ENCODE data around the gene BMP8A. TPM values are rescaled to one million over a fixed set of nuclear protein-coding genes. Genes with fewer than 3 reads are reported as not detected.
A peak's percentile ranks its signal among the peaks of the same experiment; 100 is the strongest.
"Not testable (repeated sequence)": the region's sequence is repeated elsewhere in the genome, so short reads cannot be mapped to it uniquely, and the experiment has no call there.

BMP8A gene, protein sequence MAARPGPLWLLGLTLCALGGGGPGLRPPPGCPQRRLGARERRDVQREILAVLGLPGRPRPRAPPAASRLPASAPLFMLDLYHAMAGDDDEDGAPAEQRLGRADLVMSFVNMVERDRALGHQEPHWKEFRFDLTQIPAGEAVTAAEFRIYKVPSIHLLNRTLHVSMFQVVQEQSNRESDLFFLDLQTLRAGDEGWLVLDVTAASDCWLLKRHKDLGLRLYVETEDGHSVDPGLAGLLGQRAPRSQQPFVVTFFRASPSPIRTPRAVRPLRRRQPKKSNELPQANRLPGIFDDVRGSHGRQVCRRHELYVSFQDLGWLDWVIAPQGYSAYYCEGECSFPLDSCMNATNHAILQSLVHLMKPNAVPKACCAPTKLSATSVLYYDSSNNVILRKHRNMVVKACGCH
- under 1 TPM in 1 of 2 donors, not detected in 1; 0.30 TPM for total RNA-seq

DNA sequence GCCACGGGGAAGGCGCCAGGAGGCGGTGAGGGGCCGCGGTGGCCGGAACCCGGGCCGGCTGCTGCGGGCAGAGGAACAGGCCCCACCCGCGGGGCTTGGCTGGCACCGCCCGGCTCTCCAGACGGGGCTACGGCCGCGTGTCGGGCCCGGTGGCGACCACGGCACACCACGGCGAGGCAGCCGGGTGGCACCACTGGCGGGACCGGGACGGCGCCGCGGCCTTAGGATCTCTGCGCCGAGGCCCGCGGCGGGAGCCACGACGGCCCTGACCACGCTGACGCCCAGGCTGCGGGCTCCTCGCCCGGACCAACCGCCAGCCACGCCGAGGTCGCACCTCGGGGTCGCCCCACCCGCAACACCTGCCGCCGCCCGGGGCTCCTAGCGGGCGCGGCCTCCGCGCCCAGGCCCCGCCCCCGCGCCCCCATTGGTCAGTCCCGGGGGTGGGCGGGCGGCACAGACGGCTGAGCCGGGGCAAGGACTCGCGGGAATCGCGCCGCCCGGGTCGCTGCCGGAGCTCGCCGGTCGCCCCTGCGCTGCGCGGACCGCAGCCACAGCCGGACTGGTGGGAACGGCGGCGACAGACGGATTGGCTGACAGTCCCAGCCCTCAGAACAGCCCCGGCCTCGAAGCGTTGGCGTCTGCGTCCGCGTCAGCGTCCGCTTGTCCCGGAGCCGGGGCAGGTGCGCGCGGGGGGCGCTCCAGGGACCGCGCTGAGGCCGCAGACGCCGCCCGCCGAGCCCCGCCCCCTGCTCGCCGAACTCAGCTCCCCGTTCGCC is at the start of gene BMP8A:
Gene BMP8A, plus strand, starts transcription at position 491 of the 776 bp plus-strand sequence. CDS start 356 bp downstream, outside the sequence.
- ATAC-seq (replicated peaks), result peak; percentile 90
- Mint-ChIP-seq H3K9me3 (no peaks in the 10 kb centered on the region), H3K27me3 (peaks cover 12% of the 10 kb centered on the region), H3K4me3 (peak within 1 kb of the TSS; percentile 56), H3K36me3 (ENCODE audit: low read depth) (peaks cover 9% of the 10 kb centered on the region), H3K27ac (no peak within 1 kb of the TSS), H3K4me1 (peaks cover 4% of the 10 kb centered on the region)

DNA sequence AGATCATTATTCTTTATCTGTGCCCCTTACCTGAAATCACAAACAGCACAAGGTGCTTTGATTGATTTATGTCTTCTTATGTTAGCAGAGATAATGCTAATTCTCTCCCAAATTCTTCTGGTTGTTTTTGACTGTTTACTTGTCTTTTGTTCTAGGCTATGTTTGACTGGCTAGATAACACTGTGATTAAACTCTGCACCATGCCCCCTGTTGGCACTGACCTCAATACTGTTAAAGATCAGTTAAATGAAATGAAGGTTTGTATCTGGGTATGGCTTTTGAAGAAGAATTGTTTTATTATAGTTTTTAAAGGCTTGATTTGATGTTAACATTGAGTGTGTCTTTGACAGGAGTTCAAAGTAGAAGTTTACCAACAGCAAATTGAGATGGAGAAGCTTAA is 49.6 kb upstream of the BMP8A start:
- no peaks in the 10 kb centered on the region for H3K4me1 Mint-ChIP-seq
- no peak overlapping the region for H3K27ac Mint-ChIP-seq
- H3K9me3 Mint-ChIP-seq, result no peaks in the 10 kb centered on the region
- no peak for ATAC-seq (replicated peaks)
- no peak overlapping the region for H3K4me3 Mint-ChIP-seq
- H3K27me3 Mint-ChIP-seq, result no peaks in the 10 kb centered on the region
- peaks cover 97% of the 10 kb centered on the region for H3K36me3 Mint-ChIP-seq (ENCODE audit: low read depth)

- Mint-ChIP-seq H3K27ac (no peak overlapping the region), H3K4me3 (no peak overlapping the region), H3K36me3 (ENCODE audit: low read depth) (peaks cover 97% of the 10 kb centered on the region), H3K27me3 (no peaks in the 10 kb centered on the region), H3K9me3 (no peaks in the 10 kb centered on the region), H3K4me1 (no peaks in the 10 kb centered on the region)
- ATAC-seq (replicated peaks), result no peak
These were observed 45.9 kb upstream of the BMP8A start for GRCh38 chr1:39445573-39445972.

DNA sequence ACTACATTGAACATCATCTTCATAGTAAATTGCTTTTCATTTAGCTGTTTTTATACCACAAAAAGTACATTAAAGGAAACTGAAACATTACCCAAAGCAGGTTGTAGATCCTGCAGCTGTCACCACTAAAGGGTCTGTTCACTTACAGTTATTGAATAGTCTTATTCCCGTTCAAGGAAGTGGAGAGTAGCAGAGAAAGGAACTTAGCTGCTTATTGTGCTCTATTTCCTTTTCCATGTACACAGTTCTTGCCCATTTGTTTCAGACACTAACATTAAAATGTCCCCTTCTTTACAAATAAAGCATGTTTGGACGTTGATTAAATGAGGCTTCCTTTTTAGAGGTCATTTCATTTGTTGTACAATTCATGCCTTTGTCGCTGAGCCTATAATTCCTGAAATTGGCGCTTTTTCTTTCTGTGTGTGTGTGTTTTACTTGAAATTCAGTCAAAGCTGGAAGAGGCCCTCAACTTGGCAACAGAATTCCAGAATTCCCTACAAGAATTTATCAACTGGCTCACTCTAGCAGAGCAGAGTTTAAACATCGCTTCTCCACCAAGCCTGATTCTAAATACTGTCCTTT is 44.4 kb upstream of the BMP8A start:
- H3K4me3 Mint-ChIP-seq, result no peak overlapping the region
- no peaks in the 10 kb centered on the region for H3K9me3 Mint-ChIP-seq
- no peak for ATAC-seq (replicated peaks)
- peaks cover 97% of the 10 kb centered on the region for H3K36me3 Mint-ChIP-seq (ENCODE audit: low read depth)
- H3K27ac Mint-ChIP-seq, result no peak overlapping the region
- no peaks in the 10 kb centered on the region for H3K4me1 Mint-ChIP-seq
- no peaks in the 10 kb centered on the region for H3K27me3 Mint-ChIP-seq

DNA sequence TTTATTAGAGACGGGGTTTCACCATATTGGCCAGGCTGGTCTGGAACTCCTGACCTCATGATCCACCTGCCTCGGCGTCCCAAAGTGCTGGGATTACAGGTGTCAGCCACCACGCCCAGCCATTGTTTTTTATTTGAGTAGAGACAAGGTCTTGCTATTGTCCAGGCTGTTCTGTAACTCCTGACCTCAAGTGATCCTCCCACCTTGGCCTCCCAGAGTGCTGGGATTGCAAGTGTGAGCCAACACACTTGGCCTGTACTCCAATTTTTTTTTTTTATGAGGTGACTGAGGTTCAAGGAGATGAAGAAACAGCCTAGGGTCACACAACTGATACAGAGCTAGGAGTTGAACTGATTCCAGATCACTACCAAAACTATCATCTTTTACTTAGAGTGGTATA is 41.4 kb upstream of the BMP8A start:
- not testable (repeated sequence) for H3K4me1 Mint-ChIP-seq; H3K4me3 Mint-ChIP-seq; H3K9me3 Mint-ChIP-seq; H3K27me3 Mint-ChIP-seq; ATAC-seq (replicated peaks); H3K27ac Mint-ChIP-seq
- H3K36me3 Mint-ChIP-seq (ENCODE audit: low read depth), result peaks cover 99% of the 10 kb centered on the region

- no peaks in the 10 kb centered on the region for H3K9me3 Mint-ChIP-seq
- H3K27me3 Mint-ChIP-seq, result no peaks in the 10 kb centered on the region
- peaks cover 99% of the 10 kb centered on the region for H3K36me3 Mint-ChIP-seq (ENCODE audit: low read depth)
- H3K4me1 Mint-ChIP-seq, result no peaks in the 10 kb centered on the region
- no peak overlapping the region for H3K27ac Mint-ChIP-seq
- H3K4me3 Mint-ChIP-seq, result no peak overlapping the region
- no peak for ATAC-seq (replicated peaks)
These were observed 40.4 kb upstream of the BMP8A start for GRCh38 chr1:39450956-39451606.

DNA sequence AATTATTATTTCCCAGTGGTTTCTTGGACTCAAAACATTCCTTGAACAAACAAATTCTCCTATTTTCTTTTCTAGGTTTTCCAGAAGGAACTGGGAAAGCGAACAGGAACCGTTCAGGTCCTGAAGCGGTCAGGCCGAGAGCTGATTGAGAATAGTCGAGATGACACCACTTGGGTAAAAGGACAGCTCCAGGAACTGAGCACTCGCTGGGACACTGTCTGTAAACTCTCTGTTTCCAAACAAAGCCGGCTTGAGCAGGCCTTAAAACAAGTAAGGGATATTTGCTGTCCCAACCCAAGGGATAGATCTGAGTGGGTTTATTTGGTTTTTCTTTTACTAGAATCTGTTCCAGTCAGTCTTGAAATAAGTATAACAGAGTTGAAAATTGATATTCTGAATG is 39.4 kb upstream of the BMP8A start:
- Mint-ChIP-seq H3K36me3 (ENCODE audit: low read depth) (peaks cover 100% of the 10 kb centered on the region), H3K27me3 (no peaks in the 10 kb centered on the region), H3K4me1 (peaks cover 7% of the 10 kb centered on the region), H3K4me3 (no peak overlapping the region), H3K27ac (no peak overlapping the region), H3K9me3 (no peaks in the 10 kb centered on the region)
- no peak for ATAC-seq (replicated peaks)

DNA sequence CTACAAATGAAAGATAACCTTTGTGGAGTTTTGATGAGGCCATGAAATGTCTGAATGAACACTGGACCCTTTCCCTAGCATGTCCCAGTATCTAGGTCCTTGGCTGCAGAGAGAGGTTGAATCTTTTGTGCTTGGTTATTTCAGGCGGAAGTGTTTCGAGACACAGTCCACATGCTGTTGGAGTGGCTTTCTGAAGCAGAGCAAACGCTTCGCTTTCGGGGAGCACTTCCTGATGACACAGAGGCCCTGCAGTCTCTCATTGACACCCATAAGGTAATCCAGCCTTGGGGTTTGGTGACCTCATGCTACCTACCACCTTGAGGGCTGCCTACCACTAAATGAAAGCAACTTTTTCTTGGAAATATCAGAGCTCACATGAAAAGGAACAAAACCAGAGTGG is 38.9 kb upstream of the BMP8A start:
- H3K4me1 Mint-ChIP-seq, result peaks cover 7% of the 10 kb centered on the region
- no peak overlapping the region for H3K4me3 Mint-ChIP-seq
- H3K27ac Mint-ChIP-seq, result no peak overlapping the region
- peaks cover 100% of the 10 kb centered on the region for H3K36me3 Mint-ChIP-seq (ENCODE audit: low read depth)
- no peaks in the 10 kb centered on the region for H3K9me3 Mint-ChIP-seq
- no peak for ATAC-seq (replicated peaks)
- H3K27me3 Mint-ChIP-seq, result no peaks in the 10 kb centered on the region

DNA sequence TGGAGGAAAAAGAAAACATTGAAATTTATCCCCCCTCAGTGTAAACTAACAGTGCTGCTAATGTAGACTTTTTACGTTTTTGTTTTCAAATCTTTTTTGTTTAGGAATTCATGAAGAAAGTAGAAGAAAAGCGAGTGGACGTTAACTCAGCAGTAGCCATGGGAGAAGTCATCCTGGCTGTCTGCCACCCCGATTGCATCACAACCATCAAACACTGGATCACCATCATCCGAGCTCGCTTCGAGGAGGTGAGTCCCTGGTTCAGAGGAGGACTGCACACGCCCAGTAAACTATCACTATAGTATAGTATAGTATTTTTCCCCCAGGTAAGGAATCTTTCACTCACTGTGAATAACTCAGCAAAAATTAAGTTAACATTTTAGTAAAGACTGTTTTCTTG is 37.8 kb upstream of the BMP8A start:
- ATAC-seq (replicated peaks), result no peak
- Mint-ChIP-seq H3K27me3 (no peaks in the 10 kb centered on the region), H3K9me3 (no peaks in the 10 kb centered on the region), H3K4me3 (no peak overlapping the region), H3K27ac (peak overlapping the region; percentile 65), H3K4me1 (peaks cover 7% of the 10 kb centered on the region), H3K36me3 (ENCODE audit: low read depth) (peaks cover 100% of the 10 kb centered on the region)

GRCh38 chr1:39458991-39459390 is 32.4 kb upstream of the BMP8A start:
- H3K9me3 Mint-ChIP-seq, result no peaks in the 10 kb centered on the region
- no peak overlapping the region for H3K4me3 Mint-ChIP-seq
- peaks cover 100% of the 10 kb centered on the region for H3K36me3 Mint-ChIP-seq (ENCODE audit: low read depth)
- ATAC-seq (replicated peaks), result no peak
- peaks cover 7% of the 10 kb centered on the region for H3K4me1 Mint-ChIP-seq
- no peaks in the 10 kb centered on the region for H3K27me3 Mint-ChIP-seq
- no peak overlapping the region for H3K27ac Mint-ChIP-seq

GRCh38 chr1:39462074-39462473 is 29.4 kb upstream of the BMP8A start:
- H3K4me3 Mint-ChIP-seq, result no peak overlapping the region
- peaks cover under 1% of the 10 kb centered on the region for H3K4me1 Mint-ChIP-seq
- H3K9me3 Mint-ChIP-seq, result no peaks in the 10 kb centered on the region
- no peak for ATAC-seq (replicated peaks)
- no peaks in the 10 kb centered on the region for H3K27me3 Mint-ChIP-seq
- H3K27ac Mint-ChIP-seq, result peak overlapping the region; percentile 66
- peaks cover 99% of the 10 kb centered on the region for H3K36me3 Mint-ChIP-seq (ENCODE audit: low read depth)

GRCh38 chr1:39466413-39467107 is 24.9 kb upstream of the BMP8A start:
- peak overlapping the region; percentile 58 for H3K27ac Mint-ChIP-seq
- peaks cover 99% of the 10 kb centered on the region for H3K36me3 Mint-ChIP-seq (ENCODE audit: low read depth)
- no peaks in the 10 kb centered on the region for H3K27me3 Mint-ChIP-seq
- H3K9me3 Mint-ChIP-seq, result no peaks in the 10 kb centered on the region
- ATAC-seq (replicated peaks), result no peak
- no peak overlapping the region for H3K4me3 Mint-ChIP-seq
- no peaks in the 10 kb centered on the region for H3K4me1 Mint-ChIP-seq

GRCh38 chr1:39467108-39467720 is 24.2 kb upstream of the BMP8A start:
- ATAC-seq (replicated peaks); H3K4me1 Mint-ChIP-seq; H3K9me3 Mint-ChIP-seq; H3K27ac Mint-ChIP-seq; H3K27me3 Mint-ChIP-seq; H3K4me3 Mint-ChIP-seq: not testable (repeated sequence)
- H3K36me3 Mint-ChIP-seq (ENCODE audit: low read depth), result peaks cover 99% of the 10 kb centered on the region
